ENCODE measurements around the gene RPGRIP1.
"Not testable (repeated sequence)": the region's sequence is repeated elsewhere in the genome, so short reads cannot be mapped to it uniquely, and the experiment has no call there.

The RPGRIP1 gene

GRCh38 chr14:21252149-21252548 lies 27.7 kb upstream of the RPGRIP1 start:
- H3K9me3 ChIP-seq (ENCODE audit: control insufficient read depth, insufficient read depth, low read length): no peaks in the 10 kb centered on the region
- H3K36me3 ChIP-seq (ENCODE audit: insufficient read depth, low read length): peaks cover 45% of the 10 kb centered on the region
- no peak overlapping the region for H3K9ac ChIP-seq (ENCODE audit: low read depth, low read length)
- no peaks in the 10 kb centered on the region; the same call in 1 of the 2 replicates for H3K4me1 ChIP-seq (ENCODE audit: insufficient read depth, low read length)

GRCh38 chr14:21255385-21256101 lies 24.3 kb upstream of the RPGRIP1 start:
- Histone ChIP-seq H3K9ac (ENCODE audit: low read depth, low read length) (no peak overlapping the region), H3K36me3 (ENCODE audit: insufficient read depth, low read length) (peaks cover 40% of the 10 kb centered on the region), H3K4me1 (ENCODE audit: insufficient read depth, low read length) (peaks cover 9% of the 10 kb centered on the region), H3K9me3 (ENCODE audit: control insufficient read depth, insufficient read depth, low read length) (no peaks in the 10 kb centered on the region; the same call in 1 of the 2 replicates)

GRCh38 chr14:21256102-21256447 lies 23.8 kb upstream of the RPGRIP1 start:
- not testable (repeated sequence) for H3K9me3 ChIP-seq (ENCODE audit: control insufficient read depth, insufficient read depth, low read length); H3K9ac ChIP-seq (ENCODE audit: low read depth, low read length); H3K4me1 ChIP-seq (ENCODE audit: insufficient read depth, low read length)
- peaks cover 36% of the 10 kb centered on the region for H3K36me3 ChIP-seq (ENCODE audit: insufficient read depth, low read length)

GRCh38 chr14:21256539-21257393 lies 23.1 kb upstream of the RPGRIP1 start:
- peaks cover 41% of the 10 kb centered on the region for H3K36me3 ChIP-seq (ENCODE audit: insufficient read depth, low read length)
- H3K4me1 ChIP-seq (ENCODE audit: insufficient read depth, low read length): peaks cover 11% of the 10 kb centered on the region
- H3K9me3 ChIP-seq (ENCODE audit: control insufficient read depth, insufficient read depth, low read length): no peaks in the 10 kb centered on the region; the same call in 1 of the 2 replicates
- no peak overlapping the region for H3K9ac ChIP-seq (ENCODE audit: low read depth, low read length)

- Histone ChIP-seq H3K36me3 (ENCODE audit: insufficient read depth, low read length) (peaks cover 43% of the 10 kb centered on the region), H3K9me3 (ENCODE audit: control insufficient read depth, insufficient read depth, low read length) (no peaks in the 10 kb centered on the region; the same call in 1 of the 2 replicates), H3K4me1 (ENCODE audit: insufficient read depth, low read length) (peaks cover 13% of the 10 kb centered on the region), H3K9ac (ENCODE audit: low read depth, low read length) (no peak overlapping the region)
Measured at GRCh38 chr14:21257394-21257909, 22.4 kb upstream of the RPGRIP1 start.

DNA sequence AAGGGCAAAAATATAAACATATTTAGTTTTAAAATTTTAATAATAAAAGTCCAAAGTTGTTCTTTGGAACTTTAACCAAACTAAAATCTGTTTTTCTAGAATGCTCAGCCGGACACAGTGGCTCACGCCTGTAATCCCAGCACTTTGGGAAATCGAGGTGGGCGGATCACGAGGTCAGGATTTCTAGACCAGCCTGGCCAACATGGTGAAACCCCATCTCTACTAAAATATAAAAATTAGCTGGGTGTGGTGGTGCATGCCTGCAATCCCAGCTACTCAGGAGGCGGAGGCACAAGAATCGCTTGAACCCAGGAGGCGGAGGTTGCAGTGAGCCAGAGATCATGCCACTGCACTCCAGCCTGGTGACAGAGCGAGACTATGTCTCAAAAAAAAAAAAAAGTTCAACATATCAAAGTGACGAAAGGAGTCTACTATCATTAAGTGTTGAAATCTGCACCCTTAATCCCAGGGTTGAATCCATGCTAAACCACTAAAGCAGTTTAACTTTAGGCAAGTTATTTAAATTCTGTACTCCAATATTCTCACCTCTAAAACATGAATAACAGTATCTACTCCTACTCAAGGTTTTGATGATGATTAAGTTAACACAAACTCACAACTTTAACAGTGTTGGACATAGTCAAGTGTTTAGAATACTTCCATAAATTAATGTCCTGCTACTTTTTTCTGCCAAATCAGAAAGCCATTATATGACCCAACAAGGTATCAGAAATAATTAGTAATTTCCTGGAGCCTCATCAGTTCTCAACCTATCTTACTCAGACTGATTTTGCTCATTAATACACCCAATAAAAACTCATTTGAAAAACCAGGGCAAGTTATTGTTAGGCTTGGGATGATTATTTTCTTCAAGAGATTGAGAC lies 21.6 kb upstream of the RPGRIP1 start:
- peaks cover 13% of the 10 kb centered on the region for H3K4me1 ChIP-seq (ENCODE audit: insufficient read depth, low read length)
- H3K36me3 ChIP-seq (ENCODE audit: insufficient read depth, low read length): peaks cover 41% of the 10 kb centered on the region
- H3K9me3 ChIP-seq (ENCODE audit: control insufficient read depth, insufficient read depth, low read length): no peaks in the 10 kb centered on the region; the same call in 1 of the 2 replicates
- no peak overlapping the region for H3K9ac ChIP-seq (ENCODE audit: low read depth, low read length)

DNA sequence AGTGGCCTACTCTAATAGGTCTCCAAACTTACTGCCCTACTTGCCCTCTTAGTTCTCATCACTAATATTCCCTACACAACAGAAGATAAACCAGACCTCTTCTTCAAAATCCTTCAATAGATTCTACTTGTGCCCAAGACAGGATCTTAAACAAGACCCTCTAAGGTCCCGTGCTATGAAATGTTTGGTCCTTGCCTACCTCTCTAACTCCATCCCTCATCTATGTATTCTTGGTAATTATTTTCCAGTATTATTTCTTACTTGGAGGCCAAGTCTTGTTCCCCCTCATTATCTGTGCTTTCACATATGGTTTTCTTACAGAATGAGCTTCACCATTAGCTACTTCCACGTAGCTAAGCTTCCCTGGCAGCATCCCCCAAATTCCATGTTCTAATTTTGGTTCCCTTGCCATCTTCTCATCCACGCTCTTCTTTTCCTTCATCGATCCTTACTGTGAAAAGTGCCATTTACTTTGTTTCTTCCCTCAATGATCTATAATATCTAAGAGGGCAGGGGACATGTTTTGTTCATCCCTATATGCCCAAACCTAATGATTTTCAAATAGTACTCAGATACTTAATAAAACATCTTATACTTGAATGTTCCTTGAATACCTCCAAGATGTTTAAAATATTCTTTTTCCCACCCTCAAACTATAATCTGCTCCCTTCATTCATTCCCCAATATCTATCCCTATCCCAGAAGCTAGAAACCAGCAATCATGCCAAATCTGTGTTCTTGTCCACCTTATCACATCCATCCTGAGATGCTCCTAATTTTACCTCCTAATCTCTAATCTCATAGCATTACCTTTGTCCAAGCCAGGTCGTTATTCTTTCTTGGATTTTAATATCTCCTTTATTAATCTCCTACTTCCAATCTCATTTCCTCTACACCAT lies 20.7 kb upstream of the RPGRIP1 start:
- peaks cover 13% of the 10 kb centered on the region for H3K4me1 ChIP-seq (ENCODE audit: insufficient read depth, low read length)
- no peaks in the 10 kb centered on the region; the same call in 1 of the 2 replicates for H3K9me3 ChIP-seq (ENCODE audit: control insufficient read depth, insufficient read depth, low read length)
- no peak overlapping the region for H3K9ac ChIP-seq (ENCODE audit: low read depth, low read length)
- peaks cover 43% of the 10 kb centered on the region for H3K36me3 ChIP-seq (ENCODE audit: insufficient read depth, low read length)

- H3K4me1 ChIP-seq (ENCODE audit: insufficient read depth, low read length): peaks cover 17% of the 10 kb centered on the region
Measured at GRCh38 chr14:21261824-21262223, 18.1 kb upstream of the RPGRIP1 start.

GRCh38 chr14:21262410-21262809 lies 17.5 kb upstream of the RPGRIP1 start:
- peaks cover 17% of the 10 kb centered on the region for H3K4me1 ChIP-seq (ENCODE audit: insufficient read depth, low read length)
- peaks cover 41% of the 10 kb centered on the region for H3K36me3 ChIP-seq (ENCODE audit: insufficient read depth, low read length)
- no peak overlapping the region for H3K9ac ChIP-seq (ENCODE audit: low read depth, low read length)

More at GRCh38 chr14:21261824-21262223, 18.1 kb upstream of the RPGRIP1 start:
- no peaks in the 10 kb centered on the region; the same call in 1 of the 2 replicates for H3K9me3 ChIP-seq (ENCODE audit: control insufficient read depth, insufficient read depth, low read length)
- H3K36me3 ChIP-seq (ENCODE audit: insufficient read depth, low read length): peaks cover 42% of the 10 kb centered on the region
- no peak overlapping the region for H3K9ac ChIP-seq (ENCODE audit: low read depth, low read length)

GRCh38 chr14:21263284-21264024 lies 16.4 kb upstream of the RPGRIP1 start:
- peaks cover 50% of the 10 kb centered on the region for H3K36me3 ChIP-seq (ENCODE audit: insufficient read depth, low read length)
- no peaks in the 10 kb centered on the region for H3K9me3 ChIP-seq (ENCODE audit: control insufficient read depth, insufficient read depth, low read length)
- H3K9ac ChIP-seq (ENCODE audit: low read depth, low read length): no peak overlapping the region
- peaks cover 17% of the 10 kb centered on the region for H3K4me1 ChIP-seq (ENCODE audit: insufficient read depth, low read length)

More at GRCh38 chr14:21262410-21262809, 17.5 kb upstream of the RPGRIP1 start:
- H3K9me3 ChIP-seq (ENCODE audit: control insufficient read depth, insufficient read depth, low read length): no peaks in the 10 kb centered on the region; the same call in 1 of the 2 replicates

GRCh38 chr14:21264025-21264801 lies 15.7 kb upstream of the RPGRIP1 start:
- Histone ChIP-seq H3K4me1 (ENCODE audit: insufficient read depth, low read length) (peaks cover 13% of the 10 kb centered on the region), H3K9me3 (ENCODE audit: control insufficient read depth, insufficient read depth, low read length) (no peaks in the 10 kb centered on the region), H3K9ac (ENCODE audit: low read depth, low read length) (no peak overlapping the region), H3K36me3 (ENCODE audit: insufficient read depth, low read length) (peaks cover 48% of the 10 kb centered on the region)

- Histone ChIP-seq H3K9me3 (ENCODE audit: control insufficient read depth, insufficient read depth, low read length) (no peaks in the 10 kb centered on the region), H3K4me1 (ENCODE audit: insufficient read depth, low read length) (peaks cover 4% of the 10 kb centered on the region; the same call in 1 of the 2 replicates), H3K9ac (ENCODE audit: low read depth, low read length) (peak overlapping the region; percentile 100), H3K36me3 (ENCODE audit: insufficient read depth, low read length) (peaks cover 33% of the 10 kb centered on the region)
Measured at GRCh38 chr14:21267431-21267845, 12.4 kb upstream of the RPGRIP1 start.

Data from ES-I3 (cell line).